ENCODE measurements around the gene LIPN.

LIPN gene

DNA sequence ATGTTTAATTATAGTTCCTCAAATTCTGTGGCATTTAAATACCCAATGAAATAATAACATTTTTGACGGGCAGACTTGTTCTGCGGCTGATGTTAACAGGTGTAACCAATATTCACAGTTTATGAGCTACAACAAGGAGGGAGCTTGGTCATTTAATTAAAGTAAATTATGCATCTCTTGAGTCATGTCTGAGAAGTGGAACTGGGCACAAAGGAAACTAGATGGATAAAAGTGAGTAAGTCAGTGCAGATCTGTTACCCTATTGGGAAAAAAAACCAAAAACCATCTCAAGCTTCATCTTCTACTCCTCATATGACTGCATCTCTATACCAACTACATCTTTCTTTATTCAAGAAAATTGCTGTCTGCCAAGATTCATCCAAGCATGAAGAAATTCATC lies 67.9 kb downstream of the LIPN start:
- DNase-seq (ENCODE audit: low read depth), result no peak

DNA sequence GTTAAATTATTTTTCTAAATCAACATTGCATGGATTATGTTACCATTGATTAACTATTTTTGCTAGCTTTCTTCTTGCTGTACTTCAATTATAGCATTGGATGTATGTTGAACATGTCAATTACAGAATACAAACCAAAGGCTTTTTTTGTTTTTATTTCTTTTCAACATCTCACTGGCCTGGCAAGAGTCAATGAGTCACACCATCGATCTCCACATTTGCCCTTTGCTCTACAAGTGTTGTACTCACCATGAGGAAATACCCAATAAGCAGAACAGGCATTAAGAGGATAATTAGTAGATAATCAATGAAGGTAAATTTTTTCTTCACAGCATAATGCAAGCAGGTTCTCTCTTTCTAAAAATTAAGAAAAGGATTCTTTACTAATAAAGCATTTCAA lies 68.5 kb downstream of the LIPN start:
- no peak for DNase-seq (ENCODE audit: low read depth)
